GM20431 (cell line): ENCODE results near the gene LAMA5.

Experiments
- in situ Hi-C: fragments of 300-500 bp; cut with MseI, MboI; formaldehyde crosslinking; loops from one replicate; pipeline ENCODE4 v1.15.0; 2020; ENCODE audit warnings: low sequenced_read_pairs; ENCODE audit not compliant: unreplicated experiment

LAMA5 gene

GRCh38 chr20:62300319-62300718 lies 66.8 kb downstream of the LAMA5 start:
- in situ Hi-C loops, result loop anchor here (10.0 kb wide), 1 partner anchor 84 kb away; the partner anchor contains the start of gene RPS21

GRCh38 chr20:62299666-62300236 lies 67.4 kb downstream of the LAMA5 start:
- in situ Hi-C loops, result loop anchor here (10.0 kb wide), 1 partner anchor 85 kb away; the partner anchor contains the start of gene RPS21

- in situ Hi-C loops, result no loop called here
Observed at GRCh38 chr20:62298577-62299249, 68.4 kb downstream of the LAMA5 start.

GRCh38 chr20:62297449-62298227 lies 69.5 kb downstream of the LAMA5 start:
- in situ Hi-C loops, result no loop called here

GRCh38 chr20:62296724-62297448 lies 70.2 kb downstream of the LAMA5 start:
- in situ Hi-C loops, result no loop called here

GRCh38 chr20:62294516-62294915 lies 72.6 kb downstream of the LAMA5 start:
- in situ Hi-C loops, result no loop called here

- in situ Hi-C loops, result no loop called here
Observed at GRCh38 chr20:62293946-62294345, 73.2 kb downstream of the LAMA5 start.

GRCh38 chr20:62293111-62293784 lies 73.9 kb downstream of the LAMA5 start:
- in situ Hi-C loops, result no loop called here

- in situ Hi-C loops, result no loop called here
Observed at GRCh38 chr20:62292108-62292507, 75.0 kb downstream of the LAMA5 start.

- in situ Hi-C loops, result no loop called here
Observed at GRCh38 chr20:62291251-62292066, 75.7 kb downstream of the LAMA5 start.

- in situ Hi-C loops, result no loop called here
Observed at GRCh38 chr20:62289898-62290297, 77.2 kb downstream of the LAMA5 start.

- in situ Hi-C loops, result no loop called here
Observed at GRCh38 chr20:62289131-62289530, 78.0 kb downstream of the LAMA5 start.

GRCh38 chr20:62288535-62289105 lies 78.5 kb downstream of the LAMA5 start:
- in situ Hi-C loops, result no loop called here

- in situ Hi-C loops, result no loop called here
Observed at GRCh38 chr20:62287759-62288534, 79.2 kb downstream of the LAMA5 start.

GRCh38 chr20:62287129-62287528 lies 80.0 kb downstream of the LAMA5 start:
- in situ Hi-C loops, result no loop called here

GRCh38 chr20:62286493-62287064 lies 80.5 kb downstream of the LAMA5 start:
- in situ Hi-C loops, result no loop called here

GRCh38 chr20:62285722-62286121 lies 81.4 kb downstream of the LAMA5 start:
- in situ Hi-C loops, result no loop called here

GRCh38 chr20:62285151-62285550 lies 82.0 kb downstream of the LAMA5 start:
- in situ Hi-C loops, result no loop called here
